A673 (cell line): Measurements from ENCODE around the gene TMA7B.

Source experiments
- EZH2 ChIP-seq: fragments of 200-600 bp; sonication (generic); IDR thresholded peaks from 2 replicates; pipeline ENCODE4 v1.6.1; 2017; ENCODE audit warnings: borderline replicate concordance, low read depth, mild to moderate bottlenecking, mixed read lengths, antibody characterized with exemption, low read length; ENCODE audit not compliant: poor library complexity, severe bottlenecking
- TF ChIP-seq, protein P1 (sequence below): fragments of 300-800, 200-600 bp; sonication (generic); conservative IDR thresholded peaks from 2 replicates; pipeline ENCODE4 v1.5.1; 2017; ENCODE audit warnings: low read depth, mild to moderate bottlenecking, antibody characterized with exemption, low read length, moderate library complexity, mixed read lengths

DNA sequence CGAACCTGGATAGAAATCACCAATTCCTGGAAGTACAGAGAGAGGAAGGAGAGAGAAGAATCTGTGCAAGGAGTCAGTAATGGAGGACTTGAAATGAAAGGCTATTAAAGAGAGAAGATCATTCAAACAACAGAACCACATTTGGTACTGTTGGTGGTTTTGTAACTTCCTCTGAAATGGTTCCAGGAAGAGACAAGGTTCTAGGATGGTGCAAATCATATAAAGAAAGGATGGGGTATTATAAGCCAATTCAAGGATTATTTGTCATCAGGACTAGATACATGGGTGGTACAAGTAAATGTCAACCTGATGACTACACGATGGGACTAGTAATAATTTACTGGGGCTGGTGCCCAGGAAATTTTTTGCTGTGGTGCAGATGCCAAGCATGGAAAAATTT lies 28.9 kb upstream of the TMA7B start:
- TF ChIP-seq, protein P1, sequence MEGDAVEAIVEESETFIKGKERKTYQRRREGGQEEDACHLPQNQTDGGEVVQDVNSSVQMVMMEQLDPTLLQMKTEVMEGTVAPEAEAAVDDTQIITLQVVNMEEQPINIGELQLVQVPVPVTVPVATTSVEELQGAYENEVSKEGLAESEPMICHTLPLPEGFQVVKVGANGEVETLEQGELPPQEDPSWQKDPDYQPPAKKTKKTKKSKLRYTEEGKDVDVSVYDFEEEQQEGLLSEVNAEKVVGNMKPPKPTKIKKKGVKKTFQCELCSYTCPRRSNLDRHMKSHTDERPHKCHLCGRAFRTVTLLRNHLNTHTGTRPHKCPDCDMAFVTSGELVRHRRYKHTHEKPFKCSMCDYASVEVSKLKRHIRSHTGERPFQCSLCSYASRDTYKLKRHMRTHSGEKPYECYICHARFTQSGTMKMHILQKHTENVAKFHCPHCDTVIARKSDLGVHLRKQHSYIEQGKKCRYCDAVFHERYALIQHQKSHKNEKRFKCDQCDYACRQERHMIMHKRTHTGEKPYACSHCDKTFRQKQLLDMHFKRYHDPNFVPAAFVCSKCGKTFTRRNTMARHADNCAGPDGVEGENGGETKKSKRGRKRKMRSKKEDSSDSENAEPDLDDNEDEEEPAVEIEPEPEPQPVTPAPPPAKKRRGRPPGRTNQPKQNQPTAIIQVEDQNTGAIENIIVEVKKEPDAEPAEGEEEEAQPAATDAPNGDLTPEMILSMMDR, result no peak
- TF ChIP-seq EZH2, result no peak
